CD4-positive, CD25-positive, alpha-beta regulatory T cell (primary cell): ENCODE measurements around the gene MAP4K1. TPM values are rescaled to one million over a fixed set of nuclear protein-coding genes. Genes with fewer than 3 reads are reported as not detected.
A peak's percentile ranks its signal among the peaks of the same experiment; 100 is the strongest.

Experiments used
- ATAC-seq, 2 donors: fragments of 150-1000 bp; cut with Tn5 transposase; one replicate each; pipeline ENCODE4 v1.10.0; 2021; ENCODE audit warnings: low read depth in 2 of 2, moderate number of reproducible peaks in 2 of 2, moderate library complexity in 1 of 2
- DNase-seq, 3 donors: peaks; one replicate each; pipeline versions ENCODE4 v3.0.0 to v3.0.0-alpha.2; 2012 to 2022; ENCODE audit warnings: mixed read lengths in 1 of 3
- H3K27ac ChIP-seq: one replicate; pipeline ENCODE4 v1.7.0; 2013; ENCODE audit warnings: mild to moderate bottlenecking, low read length; ENCODE audit not compliant: insufficient read depth, poor library complexity, severe bottlenecking
- H3K27me3 ChIP-seq: one replicate; pipeline ENCODE4 v1.7.0; 2013; ENCODE audit warnings: low read length; ENCODE audit not compliant: control insufficient read depth, insufficient read depth
- H3K36me3 ChIP-seq: one replicate; pipeline ENCODE4 v1.7.0; 2013; ENCODE audit warnings: mild to moderate bottlenecking, low read length, moderate library complexity; ENCODE audit not compliant: control insufficient read depth, insufficient read depth
- H3K4me1 ChIP-seq: 2 replicates; pipeline ENCODE4 v1.7.0; 2013; ENCODE audit warnings: mild to moderate bottlenecking, low read length; ENCODE audit not compliant: insufficient read depth, control insufficient read depth, poor library complexity, severe bottlenecking
- H3K4me3 ChIP-seq: one replicate; pipeline ENCODE4 v1.7.0; 2013; ENCODE audit warnings: low read depth, mild to moderate bottlenecking, low read length, moderate library complexity
- H3K9me3 ChIP-seq, 2 experiments: 1 replicate in 1 of 2; 2 replicates in 1 of 2; pipeline ENCODE4 v1.7.0; 2013; ENCODE audit warnings: low read length in 2 of 2, mild to moderate bottlenecking in 1 of 2, moderate library complexity in 1 of 2; ENCODE audit not compliant: control insufficient read depth in 2 of 2
- H3K27ac Mint-ChIP-seq, 3 donors: one replicate each; pipeline ENCODE4 v1.8.0; 2020 to 2022; ENCODE audit warnings: mild to moderate bottlenecking in 3 of 3, mixed read lengths in 3 of 3, moderate library complexity in 2 of 3
- H3K27me3 Mint-ChIP-seq: one replicate; pipeline ENCODE4 v1.8.0; 2022; ENCODE audit warnings: mild to moderate bottlenecking, mixed read lengths
- H3K36me3 Mint-ChIP-seq: one replicate; pipeline ENCODE4 v1.8.0; 2020; ENCODE audit warnings: mixed read lengths
- H3K4me1 Mint-ChIP-seq, 4 donors: one replicate each; pipeline ENCODE4 v1.8.0; 2020 to 2022; ENCODE audit warnings: mixed read lengths in 4 of 4, mild to moderate bottlenecking in 1 of 4
- H3K4me3 Mint-ChIP-seq, 4 donors: one replicate each; pipeline ENCODE4 v1.8.0; 2020 to 2022; ENCODE audit warnings: mild to moderate bottlenecking in 4 of 4, mixed read lengths in 4 of 4, moderate library complexity in 3 of 4
- H3K9me3 Mint-ChIP-seq, 7 donors: one replicate each; pipeline ENCODE4 v1.8.0; 2020 to 2022; ENCODE audit warnings: mixed read lengths in 7 of 7, mild to moderate bottlenecking in 3 of 7, moderate library complexity in 2 of 7
- polyA plus RNA-seq, 4 donors: library from polyadenylated mRNA; unstranded; fragments of 300-500 nt; fragmentation: Illumina TruSeq; gene quantifications; one replicate each; pipeline ENCODE4 v1.2.3, GENCODE V29; 2021
- total RNA-seq: library from RNA; stranded (reverse); gene quantifications from one replicate; pipeline ENCODE4 v1.2.3, GENCODE V29; 2022

The MAP4K1 gene
- total and polyA plus RNA-seq, 5 donors from 2014 or later: 117 to 310 (median 157) TPM

- peak overlapping the region; percentile 43 for H3K27ac ChIP-seq
Observed at GRCh38 chr19:38649305-38650171, 31.8 kb upstream of the MAP4K1 start.

GRCh38 chr19:38648769-38649304 is 31.1 kb upstream of the MAP4K1 start:
- H3K27me3 Mint-ChIP-seq: peaks cover 5% of the 10 kb centered on the region
- H3K4me1 Mint-ChIP-seq: peaks cover 15 to 61% (median 40%) of the 10 kb centered on the region in 4 donors
- H3K27ac Mint-ChIP-seq: peak overlapping the region; percentile 95 to 98 (median 95)
- Histone ChIP-seq H3K4me3 (peak overlapping the region; percentile 97), H3K27me3 (no peaks in the 10 kb centered on the region), H3K4me1 (peaks cover 57% of the 10 kb centered on the region), H3K9me3 (no peaks in the 10 kb centered on the region), H3K36me3 (no peaks in the 10 kb centered on the region), H3K27ac (peak overlapping the region; percentile 43)
- DNase-seq (no peak), ATAC-seq (no peak)
- H3K36me3 Mint-ChIP-seq: peaks cover 2% of the 10 kb centered on the region
- H3K4me3 Mint-ChIP-seq: peak overlapping the region; percentile 91 to 98 (median 96)
- H3K9me3 Mint-ChIP-seq: peaks cover 0 to 2% (median 0%) of the 10 kb centered on the region in 7 donors

More at GRCh38 chr19:38649305-38650171, 31.8 kb upstream of the MAP4K1 start:
- peaks cover 5% of the 10 kb centered on the region for H3K27me3 Mint-ChIP-seq
- H3K27me3 ChIP-seq: no peaks in the 10 kb centered on the region
- H3K9me3 ChIP-seq: no peaks in the 10 kb centered on the region
- H3K4me3 ChIP-seq: peak overlapping the region; percentile 97
- peaks cover 3% of the 10 kb centered on the region for H3K36me3 ChIP-seq
- H3K4me3 Mint-ChIP-seq: peak overlapping the region; percentile 91 to 98 (median 96)
- peak overlapping the region; percentile 78 to 95 (median 95) for H3K27ac Mint-ChIP-seq
- H3K36me3 Mint-ChIP-seq: peaks cover 2% of the 10 kb centered on the region
- H3K4me1 ChIP-seq: peaks cover 64% of the 10 kb centered on the region
- H3K4me1 Mint-ChIP-seq: peaks cover 17 to 66% (median 44%) of the 10 kb centered on the region in 4 donors
- H3K9me3 Mint-ChIP-seq: peaks cover 0 to 2% (median 0%) of the 10 kb centered on the region in 7 donors
- ATAC-seq: no peak
- DNase-seq: no peak

GRCh38 chr19:38647966-38648768 is 30.4 kb upstream of the MAP4K1 start:
- H3K36me3 Mint-ChIP-seq: peaks cover 2% of the 10 kb centered on the region
- no peak for DNase-seq

DNA sequence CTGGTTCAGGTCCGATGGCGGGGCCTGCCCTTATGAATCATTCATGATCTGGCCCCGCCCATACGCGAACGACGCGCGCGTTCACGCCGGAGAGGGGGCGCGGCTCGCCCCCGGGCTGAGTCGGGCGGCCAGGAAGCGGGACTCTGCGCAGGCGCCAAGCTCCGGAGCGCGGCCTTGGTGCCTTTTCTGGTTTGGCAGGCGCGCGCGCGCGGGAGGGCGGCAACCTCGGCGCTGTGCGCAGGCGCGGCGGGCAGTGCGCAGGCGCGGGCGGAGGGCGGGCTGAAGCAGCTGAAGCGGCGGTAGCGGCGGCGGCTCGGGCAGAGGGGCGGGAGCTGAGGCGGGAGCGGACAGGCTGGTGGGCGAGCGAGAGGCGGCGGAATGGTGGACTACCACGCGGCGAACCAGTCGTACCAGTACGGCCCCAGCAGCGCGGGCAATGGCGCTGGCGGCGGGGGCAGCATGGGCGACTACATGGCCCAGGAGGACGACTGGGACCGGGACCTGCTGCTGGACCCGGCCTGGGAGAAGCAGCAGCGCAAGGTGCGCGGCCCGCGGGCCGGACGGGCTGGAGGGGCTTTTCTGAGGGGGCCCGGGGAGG is 29.7 kb upstream of the MAP4K1 start, which contains the start of gene ACTN4:
Gene ACTN4, plus strand, starts transcription at position 282 of the 598 bp plus-strand sequence. Its CDS starts 97 bp downstream, at position 379.
- ATAC-seq: peak; percentile 87 to 90
- H3K4me3 ChIP-seq: peak within 1 kb of the TSS; percentile 97
- no peaks in the 10 kb centered on the region for H3K27me3 ChIP-seq
- peak within 1 kb of the TSS; percentile 91 to 98 (median 96) for H3K4me3 Mint-ChIP-seq
- H3K4me1 Mint-ChIP-seq: peaks cover 5 to 50% (median 33%) of the 10 kb centered on the region in 4 donors
- H3K9me3 ChIP-seq: no peaks in the 10 kb centered on the region
- H3K27me3 Mint-ChIP-seq: no peaks in the 10 kb centered on the region
- DNase-seq: peak; percentile 98 to 100 (median 100)
- peaks cover 2% of the 10 kb centered on the region for H3K36me3 Mint-ChIP-seq
- peak within 1 kb of the TSS; percentile 75 for H3K27ac ChIP-seq
- H3K9me3 Mint-ChIP-seq: peaks cover 0 to 2% (median 0%) of the 10 kb centered on the region in 7 donors
- H3K36me3 ChIP-seq: no peaks in the 10 kb centered on the region
- peaks cover 46% of the 10 kb centered on the region for H3K4me1 ChIP-seq
- H3K27ac Mint-ChIP-seq: peak within 1 kb of the TSS; percentile 95 to 98 (median 95)

More at GRCh38 chr19:38647966-38648768, 30.4 kb upstream of the MAP4K1 start:
- H3K27me3 Mint-ChIP-seq: no peaks in the 10 kb centered on the region
- H3K4me1 ChIP-seq: peaks cover 50% of the 10 kb centered on the region
- peaks cover 0 to 2% (median 0%) of the 10 kb centered on the region in 7 donors for H3K9me3 Mint-ChIP-seq
- peak overlapping the region; percentile 95 to 98 (median 95) for H3K27ac Mint-ChIP-seq
- ATAC-seq: no peak
- H3K4me3 Mint-ChIP-seq: peak overlapping the region; percentile 91 to 98 (median 96)
- H3K4me1 Mint-ChIP-seq: peaks cover 8 to 54% (median 34%) of the 10 kb centered on the region in 4 donors
- peak overlapping the region; percentile 71 for H3K27ac ChIP-seq
- H3K27me3 ChIP-seq: no peaks in the 10 kb centered on the region
- H3K36me3 ChIP-seq: no peaks in the 10 kb centered on the region
- peak overlapping the region; percentile 97 for H3K4me3 ChIP-seq
- H3K9me3 ChIP-seq: no peaks in the 10 kb centered on the region

DNA sequence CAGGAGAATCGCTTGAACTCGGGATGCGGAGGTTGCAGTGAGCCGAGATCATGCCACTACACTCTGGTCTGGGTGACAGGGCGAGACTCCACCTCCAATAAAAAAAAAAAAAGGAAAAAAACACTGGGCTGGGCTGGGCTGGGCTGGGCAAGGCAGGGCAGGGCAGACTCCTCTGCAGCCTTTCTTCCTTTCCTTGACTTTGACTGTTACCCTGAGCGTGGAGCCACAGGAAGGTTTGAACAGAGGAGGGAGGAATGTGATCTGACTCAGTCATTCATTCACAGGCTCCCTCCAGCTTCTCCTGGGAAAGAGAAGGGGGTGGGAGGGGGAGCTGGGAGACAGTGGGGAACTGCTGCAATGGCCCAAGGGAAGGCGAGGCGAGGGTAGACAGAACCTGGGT is 27.0 kb upstream of the MAP4K1 start:
- Mint-ChIP-seq H3K4me3 (no peak overlapping the region), H3K36me3 (no peaks in the 10 kb centered on the region), H3K27me3 (no peaks in the 10 kb centered on the region), H3K9me3 (peaks cover 0 to 2% (median 0%) of the 10 kb centered on the region in 7 donors), H3K27ac (no peak overlapping the region), H3K4me1 (peaks cover 0 to 27% (median 13%) of the 10 kb centered on the region in 4 donors)
- Histone ChIP-seq H3K27ac (no peak overlapping the region), H3K9me3 (no peaks in the 10 kb centered on the region), H3K27me3 (no peaks in the 10 kb centered on the region), H3K4me3 (no peak overlapping the region), H3K36me3 (no peaks in the 10 kb centered on the region), H3K4me1 (peaks cover 22% of the 10 kb centered on the region)
- ATAC-seq: no peak
- DNase-seq: no peak

DNA sequence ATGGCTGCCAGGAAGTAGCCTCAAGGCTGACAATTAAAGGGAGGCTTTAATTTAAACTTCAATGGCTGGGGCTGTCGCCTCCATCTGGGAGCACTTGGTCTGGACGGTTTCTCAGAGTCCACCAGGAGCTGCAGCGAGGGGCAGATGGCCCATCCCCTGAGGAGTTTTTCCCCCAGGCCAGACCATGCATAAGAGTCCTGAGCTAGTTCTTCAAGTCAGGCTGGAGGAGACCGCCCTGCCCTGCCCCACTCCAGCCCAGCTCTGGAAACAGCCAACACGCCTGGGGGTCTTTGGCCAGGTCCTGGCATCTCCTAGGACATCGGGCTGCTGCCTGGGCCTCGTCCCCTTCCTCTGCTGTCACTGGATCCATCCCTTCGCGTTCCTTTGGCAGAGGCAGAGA is 24.4 kb upstream of the MAP4K1 start:
- peaks cover 7% of the 10 kb centered on the region for H3K4me1 ChIP-seq
- H3K9me3 ChIP-seq: no peaks in the 10 kb centered on the region
- H3K36me3 ChIP-seq: no peaks in the 10 kb centered on the region
- Mint-ChIP-seq H3K27me3 (no peaks in the 10 kb centered on the region), H3K4me3 (peak overlapping the region in 1 of 4 donors; percentile 66), H3K36me3 (no peaks in the 10 kb centered on the region), H3K4me1 (peaks cover 0 to 12% (median 7%) of the 10 kb centered on the region in 4 donors), H3K27ac (no peak overlapping the region), H3K9me3 (no peaks in the 10 kb centered on the region)
- no peak for ATAC-seq
- H3K4me3 ChIP-seq: no peak overlapping the region
- no peak overlapping the region for H3K27ac ChIP-seq
- DNase-seq: no peak
- no peaks in the 10 kb centered on the region for H3K27me3 ChIP-seq

GRCh38 chr19:38640368-38640767 is 22.6 kb upstream of the MAP4K1 start:
- H3K4me1 ChIP-seq: peaks cover 21% of the 10 kb centered on the region
- no peak overlapping the region for H3K4me3 ChIP-seq
- Mint-ChIP-seq H3K27me3 (no peaks in the 10 kb centered on the region), H3K36me3 (peaks cover 4% of the 10 kb centered on the region), H3K27ac (no peak overlapping the region), H3K4me1 (peaks cover 5 to 28% (median 14%) of the 10 kb centered on the region in 4 donors), H3K9me3 (no peaks in the 10 kb centered on the region), H3K4me3 (no peak overlapping the region)
- no peak for ATAC-seq
- no peaks in the 10 kb centered on the region for H3K9me3 ChIP-seq
- no peaks in the 10 kb centered on the region for H3K27me3 ChIP-seq
- H3K36me3 ChIP-seq: peaks cover 4% of the 10 kb centered on the region
- H3K27ac ChIP-seq: no peak overlapping the region
- DNase-seq: no peak
